ENCODE results near the gene PSME3IP1.

PSME3IP1 gene

GRCh38 chr16:57224651-57225335 lies 39.0 kb upstream of the PSME3IP1 start:
- TF ChIP-seq, protein P1, sequence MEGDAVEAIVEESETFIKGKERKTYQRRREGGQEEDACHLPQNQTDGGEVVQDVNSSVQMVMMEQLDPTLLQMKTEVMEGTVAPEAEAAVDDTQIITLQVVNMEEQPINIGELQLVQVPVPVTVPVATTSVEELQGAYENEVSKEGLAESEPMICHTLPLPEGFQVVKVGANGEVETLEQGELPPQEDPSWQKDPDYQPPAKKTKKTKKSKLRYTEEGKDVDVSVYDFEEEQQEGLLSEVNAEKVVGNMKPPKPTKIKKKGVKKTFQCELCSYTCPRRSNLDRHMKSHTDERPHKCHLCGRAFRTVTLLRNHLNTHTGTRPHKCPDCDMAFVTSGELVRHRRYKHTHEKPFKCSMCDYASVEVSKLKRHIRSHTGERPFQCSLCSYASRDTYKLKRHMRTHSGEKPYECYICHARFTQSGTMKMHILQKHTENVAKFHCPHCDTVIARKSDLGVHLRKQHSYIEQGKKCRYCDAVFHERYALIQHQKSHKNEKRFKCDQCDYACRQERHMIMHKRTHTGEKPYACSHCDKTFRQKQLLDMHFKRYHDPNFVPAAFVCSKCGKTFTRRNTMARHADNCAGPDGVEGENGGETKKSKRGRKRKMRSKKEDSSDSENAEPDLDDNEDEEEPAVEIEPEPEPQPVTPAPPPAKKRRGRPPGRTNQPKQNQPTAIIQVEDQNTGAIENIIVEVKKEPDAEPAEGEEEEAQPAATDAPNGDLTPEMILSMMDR (IDR thresholded peaks at IDR 0.05): no peak
- no peaks in the 10 kb centered on the region for H3K36me3 ChIP-seq (ENCODE audit: control insufficient read depth, insufficient read depth, low read length)

GRCh38 chr16:57223057-57223456 lies 37.2 kb upstream of the PSME3IP1 start:
- Histone ChIP-seq H3K9ac (no peak overlapping the region), H3K27me3 (ENCODE audit: control insufficient read depth, insufficient read depth, low read length) (no peaks in the 10 kb centered on the region), H3K36me3 (ENCODE audit: control insufficient read depth, insufficient read depth, low read length) (no peaks in the 10 kb centered on the region)

More at GRCh38 chr16:57224651-57225335, 39.0 kb upstream of the PSME3IP1 start:
- Histone ChIP-seq H3K4me2 (ENCODE audit: low read length) (no peak overlapping the region), H3K9ac (no peak overlapping the region), H3K27ac (no peak overlapping the region), H3K27me3 (ENCODE audit: control insufficient read depth, insufficient read depth, low read length) (no peaks in the 10 kb centered on the region), H3K4me1 (no peaks in the 10 kb centered on the region), H2AFZ (no peak overlapping the region), H3K9me3 (ENCODE audit: control insufficient read depth, low read length) (no peaks in the 10 kb centered on the region), H3K79me2 (no peaks in the 10 kb centered on the region), H3K4me3 (ENCODE audit: low read depth, low read length) (no peak overlapping the region)

GRCh38 chr16:57216968-57217367 lies 31.1 kb upstream of the PSME3IP1 start:
- no peak overlapping the region for H3K4me2 ChIP-seq (ENCODE audit: low read length)
- H3K4me1 ChIP-seq: no peaks in the 10 kb centered on the region
- no peaks in the 10 kb centered on the region for H3K79me2 ChIP-seq
- H3K4me3 ChIP-seq (ENCODE audit: low read depth, low read length): no peak overlapping the region
- H3K9ac ChIP-seq: no peak overlapping the region
- H3K27me3 ChIP-seq (ENCODE audit: control insufficient read depth, insufficient read depth, low read length): no peaks in the 10 kb centered on the region
- no peaks in the 10 kb centered on the region for H3K36me3 ChIP-seq (ENCODE audit: control insufficient read depth, insufficient read depth, low read length)
- H2AFZ ChIP-seq: no peak overlapping the region
- H3K9me3 ChIP-seq (ENCODE audit: control insufficient read depth, low read length): peaks cover 5% of the 10 kb centered on the region
- TF ChIP-seq, protein P1 (IDR thresholded peaks at IDR 0.05): no peak
- H3K27ac ChIP-seq: no peak overlapping the region

More at GRCh38 chr16:57223057-57223456, 37.2 kb upstream of the PSME3IP1 start:
- Histone ChIP-seq H3K79me2 (no peaks in the 10 kb centered on the region), H3K27ac (no peak overlapping the region), H3K9me3 (ENCODE audit: control insufficient read depth, low read length) (no peaks in the 10 kb centered on the region), H3K4me2 (ENCODE audit: low read length) (no peak overlapping the region), H3K4me1 (no peaks in the 10 kb centered on the region), H2AFZ (no peak overlapping the region), H3K4me3 (ENCODE audit: low read depth, low read length) (no peak overlapping the region)
- TF ChIP-seq, protein P1 (IDR thresholded peaks at IDR 0.05): no peak

DNA sequence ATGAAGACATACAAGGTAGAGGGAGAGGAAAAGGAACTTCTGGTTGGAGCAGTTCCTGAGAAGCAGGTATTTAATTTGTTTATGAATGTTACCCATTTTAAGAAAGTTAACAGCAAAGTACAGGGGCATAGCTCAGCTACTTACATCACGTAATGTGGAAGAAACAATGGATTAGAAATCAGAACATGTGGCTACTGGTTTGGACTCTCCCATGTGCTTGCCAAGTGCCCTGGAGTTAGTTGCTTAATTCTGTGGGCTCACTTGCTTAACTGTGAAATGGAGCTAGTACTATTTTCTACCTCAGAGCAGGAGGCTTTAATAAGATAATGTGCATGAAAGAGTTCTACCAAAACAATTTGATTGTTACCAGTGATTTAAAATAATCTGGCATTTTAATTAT lies 27.6 kb upstream of the PSME3IP1 start:
- H3K9ac ChIP-seq: no peak overlapping the region
- H2AFZ ChIP-seq: no peak overlapping the region
- H3K36me3 ChIP-seq (ENCODE audit: control insufficient read depth, insufficient read depth, low read length): no peaks in the 10 kb centered on the region
- no peak overlapping the region for H3K4me3 ChIP-seq (ENCODE audit: low read depth, low read length)
- H3K79me2 ChIP-seq: peaks cover 4% of the 10 kb centered on the region
- TF ChIP-seq, protein P1 (IDR thresholded peaks at IDR 0.05): no peak
- no peaks in the 10 kb centered on the region for H3K4me1 ChIP-seq
- no peak overlapping the region for H3K27ac ChIP-seq
- no peak overlapping the region for H3K4me2 ChIP-seq (ENCODE audit: low read length)
- no peaks in the 10 kb centered on the region for H3K27me3 ChIP-seq (ENCODE audit: control insufficient read depth, insufficient read depth, low read length)
- H3K9me3 ChIP-seq (ENCODE audit: control insufficient read depth, low read length): peaks cover 5% of the 10 kb centered on the region

DNA sequence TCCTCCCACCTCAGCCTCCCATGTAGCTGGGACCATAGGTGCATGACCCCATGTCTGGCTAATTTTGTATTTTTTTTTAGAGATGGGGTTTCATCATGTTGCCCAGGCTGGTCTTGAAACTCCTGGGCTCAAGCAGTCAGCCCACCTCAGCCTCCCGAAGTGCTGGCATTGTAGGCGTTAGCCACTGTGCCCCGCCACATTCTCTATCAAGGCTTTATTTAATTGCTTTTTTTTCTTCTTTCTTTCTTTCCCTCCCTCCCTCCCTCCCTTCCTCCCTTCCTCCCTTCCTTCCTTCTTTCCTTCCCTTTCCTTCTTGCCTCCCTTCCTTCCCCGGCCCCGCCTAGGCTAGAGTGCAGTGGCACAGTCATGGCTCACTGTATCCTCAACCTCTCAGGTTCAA lies 23.9 kb upstream of the PSME3IP1 start:
- Histone ChIP-seq H3K4me1 (no peaks in the 10 kb centered on the region), H3K4me2 (ENCODE audit: low read length) (no peak overlapping the region), H3K27me3 (ENCODE audit: control insufficient read depth, insufficient read depth, low read length) (no peaks in the 10 kb centered on the region), H3K27ac (no peak overlapping the region), H3K9ac (no peak overlapping the region), H3K79me2 (peaks cover 4% of the 10 kb centered on the region), H3K9me3 (ENCODE audit: control insufficient read depth, low read length) (no peaks in the 10 kb centered on the region), H3K36me3 (ENCODE audit: control insufficient read depth, insufficient read depth, low read length) (no peaks in the 10 kb centered on the region), H3K4me3 (ENCODE audit: low read depth, low read length) (no peak overlapping the region), H2AFZ (no peak overlapping the region)
- TF ChIP-seq, protein P1 (IDR thresholded peaks at IDR 0.05): no peak

All from parathyroid adenoma (tissue), 2 donors.